K562 (cell line): Measurements from ENCODE around the gene MATK. TPM values are rescaled to one million over a fixed set of nuclear protein-coding genes. Genes with fewer than 3 reads are reported as not detected.

Experiments used
- BRF2 ChIP-seq: IDR thresholded peaks from 3 replicates; pipeline ENCODE4 v1.6.1; 2011; ENCODE audit warnings: borderline replicate concordance, mild to moderate bottlenecking; ENCODE audit not compliant: insufficient read length, insufficient read depth
- CBFA2T3 ChIP-seq: fragments of 450-650 bp; IDR thresholded peaks from 2 replicates; pipeline ENCODE4 v1.6.1; 2017
- CHD4 ChIP-seq: fragments of 200-600 bp; sonication (generic); IDR thresholded peaks from 3 replicates; pipeline ENCODE4 v1.6.1; 2012; ENCODE audit warnings: low read depth, mild to moderate bottlenecking, mixed read lengths, low read length, inconsistent platforms; ENCODE audit not compliant: insufficient read depth, insufficient replicate concordance, poor library complexity, severe bottlenecking
- CREB5 ChIP-seq: fragments of 250-450 bp; sonication (Bioruptor Pico); IDR thresholded peaks from 2 replicates; pipeline ENCODE4 v1.5.0; 2020; ENCODE audit warnings: mild to moderate bottlenecking
- E2F3 ChIP-seq: fragments of 250-450 bp; sonication (Bioruptor Pico); IDR thresholded peaks from 2 replicates; pipeline ENCODE4 v1.4.0; 2020; ENCODE audit warnings: mild to moderate bottlenecking
- HNRNPLL ChIP-seq: fragments of 200-400 bp; formaldehyde crosslinking; IDR thresholded peaks from 2 replicates; pipeline ENCODE4 v1.6.1; 2017; ENCODE audit warnings: low read length, low read depth, mild to moderate bottlenecking; ENCODE audit not compliant: poor library complexity, severe bottlenecking
- JUNB ChIP-seq: fragments of 450-650 bp; formaldehyde crosslinking; conservative IDR thresholded peaks from 2 replicates; pipeline ENCODE4 v1.4.0; 2020; ENCODE audit warnings: mild to moderate bottlenecking
- ZFP36 ChIP-seq: fragments of 150-350 bp; IDR thresholded peaks from 2 replicates; pipeline ENCODE4 v1.6.1; 2018; ENCODE audit warnings: low read length, low read depth; ENCODE audit not compliant: partially characterized antibody
- ZNF354B ChIP-seq: fragments of 250-450 bp; sonication (Bioruptor Pico); IDR thresholded peaks from 2 replicates; pipeline ENCODE4 v1.4.0; 2020
- ZNF407 ChIP-seq: fragments of 450-650 bp; IDR thresholded peaks from 2 replicates; pipeline ENCODE4 v1.6.1; 2016; ENCODE audit warnings: low read depth
- ZNF507 ChIP-seq: conservative IDR thresholded peaks from 2 replicates; pipeline ENCODE4 v1.6.1; 2017; ENCODE audit warnings: missing genetic modification characterization, missing compliant biosample characterization
- ZNF518B ChIP-seq: fragments of 250-450 bp; sonication (Bioruptor Pico); IDR thresholded peaks from 2 replicates; pipeline ENCODE4 v1.5.0; 2021; ENCODE audit warnings: mild to moderate bottlenecking, moderate library complexity
- polyA plus RNA-seq, 8 experiments: library from polyadenylated mRNA; depleted of rRNA in 4 of 8; stranded (reverse) in 5 of 8; unstranded in 3 of 8; fragments of >200 nt; fragmentation: Nextera tagmentation in 2 of 8; fragmentation: Illumina TruSeq in 1 of 8; extraction: Ambion mirVana in 2 of 8; extraction: Trizol in 1 of 8; gene quantifications; 2 replicates each; pipeline versions ENCODE4 v1.2.1 to v1.2.3, GENCODE V29; 2011 to 2014; ENCODE audit warnings: inconsistent platforms in 1 of 8, missing spikeins in 1 of 8
- total RNA-seq, 7 experiments: library from RNA; depleted of rRNA in 6 of 7; stranded (reverse); fragments of >200 nt in 6 of 7; fragmentation: Illumina TruSeq in 2 of 7; extraction: Trizol in 2 of 7; gene quantifications; 2 replicates each; pipeline versions ENCODE4 v1.2.1 to v1.2.3, GENCODE V29; 2011 to 2021; ENCODE audit warnings: low replicate concordance in 1 of 7

The MATK gene
- total and polyA plus RNA-seq, 9 of the 15 experiments (the other 6 are each of a cell fraction or from before 2014, with no cell fraction given) = 0.08 to 41.5 (median 21.4) TPM

GRCh38 chr19:3771000-3771905 lies 14.9 kb downstream of the MATK start (continued):
- TF ChIP-seq HNRNPLL = no peak
- TF ChIP-seq ZFP36 = peak; percentile 97
- no peak for TF ChIP-seq ZNF518B (CRISPR knock-in tag)
- no peak for TF ChIP-seq CREB5
- no peak for TF ChIP-seq ZNF507 (tag)
- no peak for TF ChIP-seq ZNF407
- peak; percentile 31 for TF ChIP-seq CHD4
- no peak for TF ChIP-seq E2F3 (CRISPR knock-in tag)
- TF ChIP-seq ZNF354B (CRISPR knock-in tag) = no peak
- TF ChIP-seq JUNB (CRISPR knock-in tag) = no peak
- TF ChIP-seq CBFA2T3 = no peak
- no peak for TF ChIP-seq BRF2
